Kidney tubule cell (primary cell): ENCODE data around the gene DHFR2.
"Not testable (repeated sequence)": the region's sequence is repeated elsewhere in the genome, so short reads cannot be mapped to it uniquely, and the experiment has no call there.

Experiments
- DNase-seq: peaks from one replicate; pipeline ENCODE4 v3.0.0-alpha.2; 2018; ENCODE audit warnings: low spot score

Gene DHFR2

DNA sequence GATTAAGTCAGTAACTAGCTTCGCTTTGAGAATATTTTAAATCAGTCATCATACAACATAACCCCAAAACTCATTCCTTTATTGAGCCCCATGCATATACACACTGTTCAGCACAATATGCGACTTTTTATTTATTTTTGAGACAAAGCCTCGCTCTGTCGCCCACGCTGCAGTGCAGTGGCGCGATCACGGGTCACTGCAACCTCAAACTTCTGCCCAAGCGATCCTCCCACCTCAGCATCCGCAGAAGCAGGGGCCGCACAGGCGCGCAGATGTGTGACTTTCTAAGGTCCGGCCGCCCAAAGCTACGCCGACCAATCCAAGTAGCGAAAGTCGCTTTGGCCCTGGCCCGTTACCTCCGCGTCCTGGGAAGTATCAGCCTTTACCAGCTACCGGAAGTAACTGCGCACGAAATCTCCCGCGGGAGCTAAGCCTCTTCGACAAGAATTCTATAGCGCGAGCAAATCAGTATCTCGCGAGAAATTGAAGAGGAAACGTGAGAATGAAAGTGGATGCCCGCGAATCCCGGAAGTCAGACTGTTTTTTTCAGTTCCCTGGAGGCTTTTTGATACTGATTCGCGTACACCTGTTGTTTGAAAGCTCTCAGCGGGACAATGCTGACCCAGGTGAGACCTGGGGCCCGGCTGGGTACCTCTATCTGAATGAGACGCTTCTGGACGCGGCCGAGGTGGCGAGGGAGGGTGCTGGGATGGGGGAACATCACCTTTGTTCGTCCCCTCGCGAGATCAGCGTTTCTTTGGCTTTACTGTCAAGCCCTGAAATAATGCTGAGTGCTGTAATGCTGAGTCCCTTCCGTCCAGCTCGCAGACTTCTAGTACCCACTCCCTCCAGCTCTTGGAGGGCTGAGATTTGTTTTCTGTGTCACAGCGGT is at the start of gene DHFR2, which contains the start of gene NSUN3:
TSS of gene DHFR2 (minus strand) at position 404 of the 892 bp plus-strand sequence. CDS start 1,405 bp downstream, outside the sequence.
TSS of gene NSUN3 (plus strand) at position 549 of the 892 bp plus-strand sequence. CDS start at position 615, 66 bp downstream.
- DNase-seq, result peak; percentile 98

DNA sequence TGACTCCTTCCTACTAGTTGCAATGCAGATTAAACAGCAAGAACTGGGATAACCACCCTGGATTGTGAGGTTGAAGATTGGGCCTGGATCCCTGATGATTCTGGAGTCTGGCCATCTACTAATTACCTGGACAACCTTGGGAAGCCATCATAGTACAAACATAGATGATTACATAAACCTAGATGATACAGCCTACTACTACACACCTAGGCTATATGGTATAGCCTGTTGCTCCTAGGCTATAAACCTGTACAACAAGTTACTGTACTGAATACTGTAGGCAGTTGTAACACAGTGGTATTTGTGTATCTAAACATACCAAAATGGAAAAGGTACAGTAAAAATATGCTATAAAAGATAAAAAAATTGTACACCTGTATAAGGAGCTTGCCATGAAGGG is 48.1 kb upstream of the DHFR2 start:
- DNase-seq, result no peak

DNA sequence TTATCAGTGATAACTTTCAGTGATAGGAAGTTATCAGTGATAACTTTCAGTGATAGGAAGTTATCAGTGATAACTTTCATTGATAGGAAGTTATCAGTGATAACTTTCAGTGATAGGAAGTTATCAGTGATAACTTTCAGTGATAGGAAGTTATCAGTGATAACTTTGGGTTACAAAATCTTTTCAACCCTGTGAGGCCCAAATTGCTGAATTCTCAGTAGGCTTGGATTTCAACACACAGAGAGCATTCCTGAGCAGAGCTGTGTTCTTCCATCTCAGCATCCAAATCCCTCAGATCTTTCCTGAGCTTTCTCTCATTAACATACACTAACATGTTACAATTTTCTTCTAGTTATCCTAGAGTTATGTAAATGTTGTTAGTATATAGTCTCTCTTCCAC is 47.5 kb upstream of the DHFR2 start:
- not testable (repeated sequence) for DNase-seq

DNA sequence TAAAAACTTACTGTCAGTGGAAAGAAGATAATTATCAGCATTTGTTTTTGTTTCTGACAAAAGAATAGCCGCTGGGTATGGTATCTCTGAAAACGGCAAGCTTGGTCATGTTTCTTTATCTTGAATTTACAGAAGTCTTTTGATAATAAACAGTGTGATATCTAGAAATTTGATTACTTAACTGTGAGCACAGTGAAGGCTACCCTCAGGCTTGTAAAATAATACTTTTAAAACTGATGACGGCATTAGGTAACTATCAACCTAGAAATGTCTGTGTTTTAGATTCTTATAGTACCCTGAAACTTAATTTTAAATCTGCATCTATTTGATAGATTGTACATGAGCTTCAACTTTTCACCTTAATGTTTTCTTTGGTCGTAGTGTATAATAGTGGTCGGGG is 43.6 kb upstream of the DHFR2 start:
- no peak for DNase-seq

DNA sequence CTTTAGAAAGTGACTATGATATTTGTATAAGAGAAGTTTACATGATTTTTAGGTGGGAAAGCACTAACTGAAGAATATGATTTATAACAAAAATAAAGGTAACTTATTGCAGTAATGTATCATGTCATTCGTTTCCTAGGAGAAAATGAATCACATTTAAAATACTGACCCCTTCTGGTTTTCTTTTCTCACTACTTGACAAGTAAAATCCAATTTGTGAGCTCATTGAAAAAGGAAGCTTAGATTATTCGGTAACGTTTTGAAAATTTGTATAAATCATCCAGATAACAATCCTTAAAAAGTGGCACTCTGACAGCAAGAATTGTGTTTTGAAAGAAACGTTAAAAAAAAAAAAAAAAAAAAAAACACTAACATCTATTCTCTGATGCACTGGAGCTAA is 39.1 kb upstream of the DHFR2 start:
- DNase-seq, result no peak

DNA sequence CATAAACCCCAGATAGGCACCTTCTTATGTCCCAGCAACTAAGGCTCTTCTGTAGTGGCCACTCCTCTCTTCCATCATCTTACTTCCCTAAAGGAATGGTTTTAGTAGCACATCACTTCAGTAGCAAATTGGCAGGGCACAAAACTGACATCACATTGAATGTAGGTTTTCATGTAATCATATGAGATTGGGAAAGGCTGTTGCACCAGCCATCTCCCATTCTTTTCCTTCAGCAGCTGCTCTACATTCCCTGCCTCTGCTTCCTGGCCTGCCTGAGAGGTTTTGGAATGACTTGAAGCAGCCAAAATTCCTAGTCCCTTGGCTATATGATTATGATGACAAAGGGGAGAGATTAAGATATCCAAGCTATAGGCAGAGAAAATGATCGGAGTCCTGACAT is 36.6 kb upstream of the DHFR2 start:
- DNase-seq, result no peak

DNA sequence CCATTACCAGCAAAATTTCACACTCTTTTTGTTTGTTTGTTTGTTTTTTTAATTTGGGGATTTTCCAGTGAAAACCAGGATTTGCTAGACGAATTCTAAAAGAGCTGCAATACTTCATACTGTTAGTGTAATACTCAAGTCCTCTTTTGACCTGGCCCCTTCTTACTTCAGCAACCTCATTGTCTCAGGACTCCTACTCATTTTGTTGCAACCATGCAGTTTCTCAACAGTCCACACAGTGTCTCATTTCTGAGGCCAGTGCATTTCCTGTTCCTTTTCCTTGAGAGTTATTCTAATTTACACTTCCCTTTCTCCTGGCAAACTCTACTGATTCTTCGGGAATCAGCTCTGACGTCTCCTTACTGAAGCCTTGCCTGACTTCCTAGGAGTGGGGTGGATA is 35.7 kb upstream of the DHFR2 start:
- DNase-seq, result no peak

DNA sequence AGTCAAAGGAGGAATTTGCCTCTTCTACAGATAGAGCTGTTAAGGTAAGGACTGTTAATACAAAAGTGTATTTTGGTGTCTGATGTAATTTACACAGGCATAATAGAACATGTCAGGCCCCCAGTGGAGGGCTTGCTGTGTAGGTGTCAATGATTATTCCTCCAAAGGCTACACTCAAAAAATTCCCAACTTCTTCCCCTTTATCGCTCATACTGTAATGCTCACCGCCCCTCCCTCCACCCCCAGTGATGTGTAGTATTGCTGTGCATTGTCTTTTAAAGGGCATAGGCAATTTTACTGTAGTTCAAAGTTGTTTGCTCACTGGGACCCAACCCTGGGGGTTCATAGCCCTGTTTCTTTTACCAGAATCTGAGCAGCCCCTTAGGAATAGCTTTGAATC is 32.4 kb upstream of the DHFR2 start:
- DNase-seq, result no peak

DNA sequence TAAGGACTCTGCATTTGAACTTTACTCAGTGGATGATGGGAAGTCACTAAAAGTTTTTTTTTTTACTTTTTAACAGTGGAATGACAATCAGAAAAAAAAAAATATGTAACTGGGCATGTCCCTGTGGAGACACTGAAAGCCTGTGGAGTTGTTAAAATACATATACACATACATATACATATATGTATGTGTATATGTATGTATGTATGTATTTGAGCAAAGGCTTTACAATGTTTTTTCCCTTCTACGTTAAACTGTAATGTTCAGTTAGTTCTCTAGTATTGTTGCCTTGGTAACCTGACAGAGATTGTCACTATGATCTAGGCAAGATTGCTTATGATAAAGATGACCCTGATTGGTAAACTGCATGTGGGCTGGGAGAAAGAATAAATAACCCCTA is 30.4 kb upstream of the DHFR2 start:
- no peak for DNase-seq

DNA sequence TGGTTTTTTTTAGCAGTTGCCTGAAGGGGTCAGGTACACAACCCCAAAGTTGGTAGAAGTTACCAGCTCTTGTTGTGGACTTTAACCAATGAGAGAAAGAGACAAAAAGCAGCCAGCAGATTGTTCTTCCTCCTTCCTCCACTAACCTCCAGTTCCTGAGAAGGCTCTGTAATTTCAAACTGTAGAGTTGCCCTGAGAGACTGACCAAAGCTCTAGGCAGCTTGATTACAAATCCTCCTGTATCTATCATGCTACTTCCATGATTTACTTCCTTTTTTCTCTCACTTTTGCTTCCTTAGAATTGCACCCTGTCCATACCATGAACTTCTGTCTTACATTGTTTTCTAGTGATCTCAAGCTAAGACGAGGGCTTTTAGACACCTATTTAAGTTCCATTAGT is 29.4 kb upstream of the DHFR2 start:
- DNase-seq, result no peak

DNA sequence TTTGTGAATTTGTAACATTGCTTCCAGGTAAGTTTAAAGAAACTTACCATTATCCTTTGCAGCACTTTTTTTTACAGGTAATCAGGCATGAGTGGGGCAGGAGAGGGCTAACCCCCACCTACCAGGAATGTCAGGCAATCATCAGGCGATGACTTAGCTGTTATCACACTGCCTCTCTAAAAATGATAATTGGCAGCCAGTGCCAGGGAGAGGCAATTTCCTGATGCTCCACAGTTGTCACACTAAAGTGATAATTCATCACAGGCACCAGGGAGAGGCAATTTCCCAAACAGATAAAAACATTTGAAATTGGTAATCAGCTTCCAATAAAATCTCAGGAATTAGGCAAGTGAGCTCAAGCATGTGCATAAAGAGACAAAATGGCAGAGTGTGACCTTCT is 26.4 kb upstream of the DHFR2 start:
- DNase-seq, result no peak

DNA sequence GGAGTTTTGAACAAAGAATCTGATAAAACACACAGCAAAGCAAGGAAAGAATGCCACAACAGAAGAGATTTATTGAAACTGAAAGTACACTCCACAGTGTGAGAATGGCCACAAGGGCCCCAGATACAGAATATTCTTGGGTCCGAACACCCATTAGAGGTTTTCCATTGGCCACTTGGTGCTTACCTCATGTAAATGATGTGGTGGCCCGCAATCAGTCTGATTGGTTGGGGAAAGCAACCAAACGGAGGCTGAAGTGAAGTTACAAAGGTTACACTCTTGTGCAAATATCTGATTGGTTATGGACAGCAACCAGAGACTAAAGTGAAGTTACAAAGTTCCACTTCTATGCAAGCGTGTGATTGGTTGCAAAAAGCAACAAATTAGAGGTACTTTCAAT is 20.5 kb upstream of the DHFR2 start:
- no peak for DNase-seq

DNA sequence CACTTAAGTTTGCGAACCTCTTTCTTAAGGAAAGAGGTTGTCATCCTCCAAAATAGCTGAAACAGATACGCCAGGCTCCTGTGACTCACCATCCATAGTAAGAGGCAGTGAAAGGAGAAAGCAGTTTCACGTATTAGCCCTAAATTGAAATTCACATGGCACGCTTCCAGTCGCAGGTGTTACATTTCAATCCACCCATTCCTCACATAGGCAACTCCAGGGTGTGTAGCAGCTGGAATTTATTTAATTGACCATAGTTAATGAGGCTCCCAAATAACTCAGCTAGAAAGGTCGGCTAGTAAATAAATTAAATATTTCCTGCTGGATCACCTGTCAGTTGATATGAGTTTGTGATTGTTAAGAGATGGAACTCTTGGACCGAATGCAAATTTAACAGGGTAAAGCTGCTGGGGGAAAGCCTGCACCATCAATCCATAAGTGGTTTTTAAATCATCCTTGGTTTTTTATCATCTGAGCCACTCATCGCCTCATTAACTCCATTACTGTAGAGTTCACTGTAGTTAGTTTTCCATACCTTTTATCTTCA is 19.7 kb upstream of the DHFR2 start:
- peak; percentile 32 for DNase-seq

DNA sequence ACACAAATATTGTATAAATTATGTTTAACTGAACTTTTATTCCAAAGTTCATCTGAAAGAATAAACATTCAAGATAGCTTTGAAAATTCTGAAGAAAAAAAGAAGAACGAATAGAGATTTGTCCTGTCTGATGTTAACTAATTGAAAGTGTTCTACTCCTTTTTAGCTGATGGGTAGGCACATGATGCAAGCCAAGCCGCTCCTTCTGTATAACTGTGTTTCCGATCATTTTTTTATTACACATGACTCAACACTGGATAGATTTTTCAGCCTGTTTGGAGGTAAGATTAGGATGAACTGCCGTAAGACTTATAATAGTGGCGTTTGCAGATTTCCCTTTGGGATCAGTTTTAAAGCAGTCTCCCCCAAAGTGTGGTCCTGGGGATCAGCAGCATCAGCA is 19.2 kb upstream of the DHFR2 start:
- DNase-seq, result no peak

DNA sequence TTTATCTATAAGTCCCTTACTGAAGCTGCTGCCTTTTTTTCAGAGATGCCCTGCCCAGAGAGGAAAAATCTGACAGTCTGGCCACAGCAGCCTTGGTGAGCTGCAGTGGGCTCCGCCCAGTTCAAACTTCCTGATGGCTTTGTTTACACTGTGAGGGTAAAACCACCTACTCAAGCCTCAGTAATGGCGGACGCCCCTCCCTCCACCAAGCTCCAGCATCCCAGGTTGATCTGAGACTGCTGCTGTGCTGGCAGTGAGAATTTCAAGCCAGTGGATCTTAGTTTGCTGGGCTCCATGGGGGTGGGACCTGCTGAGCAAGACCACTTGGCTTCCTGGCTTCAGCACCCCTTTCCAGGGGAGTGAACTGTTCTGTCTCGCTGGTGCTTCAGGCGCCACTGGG is 17.8 kb upstream of the DHFR2 start:
- not testable (repeated sequence) for DNase-seq

DNA sequence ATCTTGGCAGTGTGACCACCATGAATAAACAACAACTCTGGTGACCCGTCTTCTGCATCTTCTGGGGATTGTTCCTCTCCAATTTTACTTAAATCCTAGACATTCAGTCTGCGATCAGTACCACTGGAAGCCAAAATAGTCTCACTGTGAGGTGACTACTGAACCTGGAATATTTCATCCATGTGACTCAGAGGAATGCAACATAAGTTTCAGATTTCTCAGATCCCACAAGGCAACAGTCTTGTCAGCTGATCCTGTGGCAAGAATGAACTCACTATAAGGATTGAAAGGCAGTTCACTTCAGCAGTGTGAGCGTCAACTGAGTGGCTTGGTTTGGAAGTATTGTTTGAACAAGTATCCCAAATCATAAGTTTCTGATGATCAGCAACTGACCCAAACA is 13.3 kb upstream of the DHFR2 start:
- peak; percentile 71 for DNase-seq

DNA sequence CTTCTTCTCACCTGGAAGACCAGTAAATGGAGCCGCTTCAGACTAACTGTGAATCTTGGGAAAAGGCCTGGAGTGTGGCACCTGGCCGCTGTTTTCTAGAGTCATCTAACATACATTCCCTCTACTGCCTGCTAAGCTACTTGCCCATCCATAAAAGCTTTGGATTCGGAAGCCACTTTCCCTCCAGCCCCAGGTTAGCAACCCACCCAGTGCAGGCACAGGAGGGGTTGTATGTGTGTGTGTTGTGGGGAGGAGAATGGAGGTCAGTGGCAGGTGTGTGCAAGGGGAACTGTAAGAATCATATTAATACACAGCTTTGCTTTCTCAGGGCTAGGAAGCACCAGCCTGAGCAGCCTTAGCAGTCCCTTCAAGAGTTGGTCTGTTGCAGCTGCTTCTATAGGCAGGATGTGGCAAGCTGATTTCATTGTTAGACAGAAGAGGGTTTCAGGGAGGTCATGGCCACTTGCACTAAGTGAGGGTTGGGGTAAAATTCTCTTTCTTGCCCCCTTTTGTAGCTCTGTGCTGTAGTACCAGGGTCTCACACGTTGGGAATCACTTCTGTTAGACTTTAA is 9.1 kb upstream of the DHFR2 start:
- DNase-seq, result no peak

DNA sequence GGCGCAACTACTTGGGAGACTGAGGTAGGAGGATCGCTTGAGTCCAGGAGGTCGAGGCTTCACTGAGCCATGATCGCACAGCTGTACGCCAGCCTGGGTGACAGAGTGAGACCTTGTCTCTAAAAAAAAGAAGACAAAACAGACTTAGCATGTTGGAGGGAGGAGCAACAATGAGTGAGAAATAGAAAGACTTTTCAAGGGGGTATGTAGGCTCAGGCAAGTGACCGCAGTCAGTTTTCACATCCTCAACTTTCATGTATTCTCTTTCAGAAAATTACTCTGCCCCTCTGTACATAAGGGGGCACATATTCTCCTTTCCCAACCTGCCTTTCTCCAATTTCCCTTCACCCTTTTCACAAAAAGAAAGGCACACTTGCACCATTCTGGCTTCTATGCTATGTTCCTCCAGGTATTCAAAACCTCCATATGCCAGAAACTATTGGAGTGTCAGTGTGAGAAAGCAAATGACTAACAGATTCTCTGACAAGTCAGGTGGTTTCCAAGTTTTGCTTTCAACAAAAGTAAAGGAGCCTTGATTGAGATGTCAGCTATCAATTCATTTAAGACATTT is 7.7 kb upstream of the DHFR2 start:
- DNase-seq, result peak; percentile 23

DNA sequence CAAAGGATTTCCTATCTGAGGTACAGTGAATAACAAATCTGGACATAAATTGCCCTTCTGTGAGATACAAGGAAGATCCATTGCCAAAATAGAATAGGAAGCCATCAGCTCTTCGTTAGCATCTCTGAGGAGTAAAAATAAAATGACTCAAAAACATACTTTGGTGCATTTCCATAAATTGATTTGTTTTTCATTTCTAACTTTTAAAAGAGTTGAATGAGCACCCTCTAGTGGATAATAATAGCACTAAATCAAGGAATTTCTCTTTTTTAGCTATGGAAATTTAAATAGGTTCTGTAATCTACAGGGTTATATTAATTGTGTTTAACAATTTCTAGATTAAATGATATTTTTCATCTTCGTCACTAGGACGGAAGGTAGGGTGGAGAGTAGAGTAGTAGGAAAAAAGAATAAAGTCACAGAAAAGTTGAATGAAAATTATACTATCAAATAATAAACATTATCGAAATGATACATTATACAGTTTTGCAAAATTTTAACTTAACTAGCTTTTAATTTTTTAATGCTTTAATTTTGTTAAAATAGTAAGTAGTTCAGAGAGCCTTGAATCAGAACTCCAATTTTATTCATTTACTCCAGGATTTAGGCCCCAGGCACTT is 6.6 kb upstream of the DHFR2 start:
- DNase-seq, result peak; percentile 23

DNA sequence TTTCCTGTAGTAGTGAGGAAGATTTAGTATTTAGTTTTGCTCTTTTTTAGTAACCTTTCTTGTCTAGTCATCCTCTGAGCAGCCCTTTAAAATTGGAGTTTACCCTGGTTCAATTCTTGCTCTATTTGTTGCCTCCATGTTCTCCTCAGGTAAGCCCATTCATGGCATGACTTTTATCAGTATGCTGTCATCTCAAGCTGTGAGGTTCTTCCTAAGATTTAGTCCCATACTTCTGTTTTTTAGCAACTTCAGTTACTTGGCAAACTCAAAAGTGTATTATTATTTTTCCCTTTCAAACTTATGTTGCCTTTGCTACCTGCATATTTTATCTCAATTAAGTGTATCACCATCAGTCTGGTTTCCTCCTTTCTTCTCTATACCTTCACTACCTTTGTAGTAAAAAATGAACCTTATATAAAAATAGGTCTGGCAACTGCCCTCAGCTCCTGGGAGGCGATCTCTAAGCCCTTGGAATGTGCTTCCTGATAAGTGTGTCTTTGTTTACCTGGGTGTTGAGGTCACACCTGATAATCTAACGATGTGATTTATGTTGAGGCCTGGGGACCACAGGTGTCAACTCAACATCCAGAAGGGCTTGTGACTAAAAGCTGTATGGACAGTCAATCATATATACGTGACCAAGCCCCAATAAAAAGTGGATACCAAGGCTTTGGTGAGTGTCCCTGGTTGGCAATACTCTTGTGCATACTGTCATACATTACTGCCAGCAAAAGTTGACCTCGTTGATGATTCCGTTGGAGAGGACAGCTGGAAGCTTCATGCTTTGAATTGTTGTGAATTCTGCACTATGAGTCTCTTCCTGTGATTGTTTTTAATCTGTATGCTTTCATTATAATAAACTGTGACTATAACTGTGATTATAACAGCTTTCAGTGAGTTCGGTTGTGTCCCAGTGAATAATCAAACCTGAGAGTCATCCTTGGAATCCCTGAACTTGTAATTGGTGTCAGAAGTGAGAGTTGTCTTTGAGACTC is 4.1 kb upstream of the DHFR2 start:
- DNase-seq, result no peak

DNA sequence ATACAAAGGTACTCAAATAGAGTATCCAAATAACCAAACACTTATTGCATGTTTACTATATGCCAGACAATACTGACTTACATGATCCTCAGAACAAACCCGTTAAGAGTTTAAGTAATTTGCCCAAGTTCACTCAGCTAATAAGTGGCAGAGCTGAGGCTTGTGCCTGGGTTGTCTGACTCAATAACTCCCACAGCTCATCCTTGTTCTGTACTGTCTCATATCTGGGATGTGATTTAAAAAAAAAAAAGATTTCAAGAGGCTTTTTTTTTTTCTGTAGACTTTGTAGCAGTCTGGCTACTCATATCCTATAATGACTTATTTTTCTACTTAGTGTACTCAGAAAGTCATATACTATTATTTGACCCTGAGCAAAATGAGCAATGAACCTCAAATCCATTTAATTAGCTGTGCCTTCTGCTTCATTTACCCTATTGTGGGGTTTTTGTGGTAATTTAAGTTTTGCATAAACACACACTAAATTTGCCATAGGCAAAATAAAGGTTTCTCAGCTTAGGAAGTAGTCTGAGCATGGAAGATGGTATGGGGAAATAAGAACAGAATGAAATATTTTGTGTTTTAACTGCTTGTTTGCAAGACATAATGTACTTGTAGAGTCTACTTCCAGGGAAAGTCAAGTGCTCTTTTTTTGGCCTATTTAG is 3.2 kb upstream of the DHFR2 start:
- no peak for DNase-seq
